PC-9 (cell line): ENCODE results near the gene DACH1.

ENCODE experiments used
- CTCF ChIP-seq: fragments of 200-600 bp; sonication (generic); conservative IDR thresholded peaks from 2 replicates; pipeline ENCODE4 v1.6.1; 2017; ENCODE audit warnings: mixed run types, antibody characterized with exemption, mild to moderate bottlenecking, moderate library complexity
- EZH2 ChIP-seq: fragments of 200-600 bp; sonication (generic); IDR thresholded peaks from 2 replicates; pipeline ENCODE4 v1.8.0; 2017; ENCODE audit warnings: antibody characterized with exemption, low read depth

- TF ChIP-seq CTCF: no peak
- TF ChIP-seq EZH2: no peak
Measured at GRCh38 chr13:71752775-71753513, 114.1 kb downstream of the DACH1 start.
